ENCODE measurements around the gene GMFB. TPM values are rescaled to one million over a fixed set of nuclear protein-coding genes. Genes with fewer than 3 reads are reported as not detected.
A peak's percentile ranks its signal among the peaks of the same experiment; 100 is the strongest.

GMFB gene
- total and polyA plus RNA-seq, 8 donors, result 5.4 to 21.7 (median 13.2) TPM

DNA sequence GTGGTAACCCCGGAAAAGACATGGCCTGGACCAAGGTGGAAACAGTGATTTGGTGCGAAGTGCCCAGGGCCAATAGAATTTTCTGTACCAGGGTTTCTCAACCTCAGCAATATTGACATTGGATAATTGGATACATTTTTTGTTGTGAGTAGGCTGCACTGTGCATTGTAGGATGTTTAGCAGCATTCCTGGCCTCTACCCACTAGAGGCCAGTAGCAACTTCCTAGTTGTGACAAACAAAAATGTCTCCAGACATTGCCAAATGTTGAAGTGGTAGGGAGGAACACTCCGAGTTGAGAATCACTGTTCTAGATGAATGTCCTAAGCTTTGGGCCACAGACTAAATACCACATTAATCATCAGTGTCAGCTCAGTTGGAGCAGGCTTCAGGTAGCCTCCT is 14.7 kb upstream of the GMFB start:
- 57 to 73% methylated on average over 3 of the region's 3 CpGs for WGBS, 2 donors
- Histone ChIP-seq H3K36me3 (no peaks in the 10 kb centered on the region), H3K27me3 (no peaks in the 10 kb centered on the region), H3K4me3 (no peak overlapping the region), H3K4me1 (no peaks in the 10 kb centered on the region), H3K27ac (no peak overlapping the region), H3K9me3 (no peaks in the 10 kb centered on the region)
- peak in 3 of 4 donors; percentile 42 to 73 (median 46) for ATAC-seq
- DNase-seq, result no peak
- intact Hi-C loops (cut with DNase I), result no loop called here
- no peak for TF ChIP-seq CTCF (IDR thresholded peaks at IDR 0.05)
- FAIRE-seq, result no peak

- ATAC-seq, result peak in 2 of 4 donors; percentile 25 to 56
- intact Hi-C loops (cut with DNase I), result no loop called here
- TF ChIP-seq CTCF (IDR thresholded peaks at IDR 0.05), result no peak
Measured at GRCh38 chr14:54502602-54503001, 13.8 kb upstream of the GMFB start.

DNA sequence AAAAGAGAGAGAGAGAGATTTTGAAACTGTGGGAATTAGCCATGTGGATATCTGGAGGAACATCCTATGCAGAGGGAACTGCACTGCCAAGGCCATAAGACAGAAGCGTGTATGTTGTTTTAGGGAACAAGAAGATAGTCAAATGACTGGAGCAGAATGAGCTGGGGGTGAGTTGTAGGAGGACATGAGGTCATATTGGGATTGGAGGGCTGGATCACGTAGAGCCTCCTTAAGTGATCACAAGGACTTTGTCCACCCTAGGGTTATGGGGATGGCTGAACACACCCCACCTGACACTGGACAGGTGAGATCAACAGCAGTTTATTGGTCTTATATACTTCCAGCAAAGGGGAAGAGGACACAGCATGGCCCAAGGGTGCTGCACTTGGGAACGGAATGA is 12.7 kb upstream of the GMFB start:
- H3K4me1 ChIP-seq, result no peaks in the 10 kb centered on the region
- intact Hi-C loops (cut with DNase I), result no loop called here
- H3K36me3 ChIP-seq, result no peaks in the 10 kb centered on the region
- no peak overlapping the region for H3K4me3 ChIP-seq
- FAIRE-seq (no peak), ATAC-seq (peak in 2 of 4 donors; percentile 34 to 52), DNase-seq (no peak)
- H3K27ac ChIP-seq, result no peak overlapping the region
- TF ChIP-seq CTCF (IDR thresholded peaks at IDR 0.05), result no peak
- WGBS, 2 donors, result 65 to 73% methylated on average over 3 of the region's 3 CpGs
- H3K9me3 ChIP-seq, result no peaks in the 10 kb centered on the region
- no peaks in the 10 kb centered on the region for H3K27me3 ChIP-seq

More at GRCh38 chr14:54502602-54503001, 13.8 kb upstream of the GMFB start:
- no peaks in the 10 kb centered on the region for H3K36me3 ChIP-seq
- no peaks in the 10 kb centered on the region for H3K27me3 ChIP-seq
- WGBS, 2 donors, result 67 to 70% methylated on average over 2 of the region's 2 CpGs
- no peak overlapping the region for H3K27ac ChIP-seq
- H3K4me3 ChIP-seq, result no peak overlapping the region
- FAIRE-seq, result no peak
- no peak for DNase-seq
- no peaks in the 10 kb centered on the region for H3K9me3 ChIP-seq
- no peaks in the 10 kb centered on the region for H3K4me1 ChIP-seq

GRCh38 chr14:54500744-54501143 is 12.0 kb upstream of the GMFB start:
- 88 to 90% methylated on average over 3 of the region's 3 CpGs for WGBS, 2 donors
- intact Hi-C loops (cut with DNase I), result no loop called here
- FAIRE-seq, result no peak

More at GRCh38 chr14:54500744-54501143, 12.0 kb upstream of the GMFB start:
- TF ChIP-seq CTCF (IDR thresholded peaks at IDR 0.05), result no peak
- H3K36me3 ChIP-seq, result no peaks in the 10 kb centered on the region
- H3K4me1 ChIP-seq, result no peaks in the 10 kb centered on the region
- no peak for DNase-seq
- no peaks in the 10 kb centered on the region for H3K27me3 ChIP-seq
- H3K9me3 ChIP-seq, result no peaks in the 10 kb centered on the region
- H3K4me3 ChIP-seq, result no peak overlapping the region
- no peak overlapping the region for H3K27ac ChIP-seq
- no peak for ATAC-seq
